ENCODE results near the gene PLXNA4. TPM values are rescaled to one million over a fixed set of nuclear protein-coding genes. Genes with fewer than 3 reads are reported as not detected.

The PLXNA4 gene
- total and polyA plus RNA-seq, 9 of the 15 experiments (the other 6 are each of a cell fraction or from before 2014, with no cell fraction given), result under 0.01 to 0.09 TPM; not detected in 7

GRCh38 chr7:132345030-132345429 lies 231.2 kb downstream of the PLXNA4 start (continued):
- TF ChIP-seq SAP30 (IDR thresholded peaks at IDR 0.05; ENCODE audit: borderline replicate concordance, insufficient read depth, low read depth, low read length, poor library complexity, severe bottlenecking) (no peak), NFE2 (IDR thresholded peaks at IDR 0.05; ENCODE audit: low read depth) (no peak), ZNF655 (CRISPR knock-in tag; IDR thresholded peaks at IDR 0.05) (no peak), ZNF431 (CRISPR knock-in tag; IDR thresholded peaks at IDR 0.05) (no peak), DACH1 (IDR thresholded peaks at IDR 0.05; ENCODE audit: partially characterized antibody) (no peak), ZNF785 (CRISPR knock-in tag; IDR thresholded peaks at IDR 0.05) (no peak)

- Histone ChIP-seq H3K9me1 (ENCODE audit: control insufficient read depth, insufficient read depth, low read length) (no peaks in the 10 kb centered on the region), H3K79me2 (ENCODE audit: control insufficient read depth, insufficient read depth, low read length) (no peaks in the 10 kb centered on the region), H3K36me3 (ENCODE audit: control insufficient read depth, insufficient read depth, low read length) (no peaks in the 10 kb centered on the region), H4K20me1 (replicated peaks; ENCODE audit: control insufficient read depth, insufficient read depth, low read length) (no peaks in the 10 kb centered on the region), H3K4me3 (no peak overlapping the region), H3K27me3 (ENCODE audit: control insufficient read depth in 2 of 2, insufficient read depth in 2 of 2, low read length in 2 of 2) (peaks cover 6 to 18% of the 10 kb centered on the region in 2 experiments; a peak in 4 of 5 replicates), H3K4me1 (replicated peaks in 1 of 2; ENCODE audit: control insufficient read depth in 2 of 2, insufficient read depth in 2 of 2, low read length in 2 of 2) (no peaks in the 10 kb centered on the region), H3K27ac (ENCODE audit: extremely low read depth, low read depth, low read length) (no peak overlapping the region), H3K4me2 (ENCODE audit: insufficient read depth, low read length) (no peak overlapping the region), H3K9ac (ENCODE audit: insufficient read depth in 1 of 2, low read depth in 2 of 2, low read length in 2 of 2) (no peak overlapping the region), H2AFZ (ENCODE audit: low read depth, low read length) (no peak overlapping the region), H3K9me3 (replicated peaks; ENCODE audit: control insufficient read depth, insufficient read depth, low read depth, low read length) (no peaks in the 10 kb centered on the region)
- POLR2A ChIA-PET, result no interaction called here
- WGBS (ENCODE audit: insufficient coverage, low coverage, missing lambda C conversion rate), result 0% methylated on average over 1 of the region's 1 CpG
- in situ Hi-C loops (cut with MboI) (no loop called here), intact Hi-C loops (cut with micrococcal nuclease) (no loop called here)
- no peak for FAIRE-seq
- CTCF ChIA-PET (ENCODE audit: low intra/inter-chr PET ratio), result no interaction called here
- TF ChIP-seq CEBPG (CRISPR knock-in tag; IDR thresholded peaks at IDR 0.05) (no peak), CEBPG (tag; conservative IDR thresholded peaks at IDR 0.05 in 1 of 2, IDR thresholded peaks at IDR 0.05 in 1 of 2) (0 out of 4 replicates have a peak, but pooled peaks of 1 of the 2 experiments have one; percentile 25), ZFP30 (CRISPR knock-in tag; IDR thresholded peaks at IDR 0.05; ENCODE audit: borderline replicate concordance) (no peak)
- BruUV-seq (replicated peaks), result no TSS peak
- DNase-seq (ENCODE audit: extremely low read depth in 1 of 4, low spot score in 3 of 4), result no peak
- ATAC-seq, result no peak
Observed at GRCh38 chr7:132343199-132343598, 233.1 kb downstream of the PLXNA4 start.
